Measurements from ENCODE around the gene TNFAIP2. TPM values are rescaled to one million over a fixed set of nuclear protein-coding genes. Genes with fewer than 3 reads are reported as not detected.

Gene TNFAIP2
- total RNA-seq, 1 donor from 2014 or later: 5.3 TPM

DNA sequence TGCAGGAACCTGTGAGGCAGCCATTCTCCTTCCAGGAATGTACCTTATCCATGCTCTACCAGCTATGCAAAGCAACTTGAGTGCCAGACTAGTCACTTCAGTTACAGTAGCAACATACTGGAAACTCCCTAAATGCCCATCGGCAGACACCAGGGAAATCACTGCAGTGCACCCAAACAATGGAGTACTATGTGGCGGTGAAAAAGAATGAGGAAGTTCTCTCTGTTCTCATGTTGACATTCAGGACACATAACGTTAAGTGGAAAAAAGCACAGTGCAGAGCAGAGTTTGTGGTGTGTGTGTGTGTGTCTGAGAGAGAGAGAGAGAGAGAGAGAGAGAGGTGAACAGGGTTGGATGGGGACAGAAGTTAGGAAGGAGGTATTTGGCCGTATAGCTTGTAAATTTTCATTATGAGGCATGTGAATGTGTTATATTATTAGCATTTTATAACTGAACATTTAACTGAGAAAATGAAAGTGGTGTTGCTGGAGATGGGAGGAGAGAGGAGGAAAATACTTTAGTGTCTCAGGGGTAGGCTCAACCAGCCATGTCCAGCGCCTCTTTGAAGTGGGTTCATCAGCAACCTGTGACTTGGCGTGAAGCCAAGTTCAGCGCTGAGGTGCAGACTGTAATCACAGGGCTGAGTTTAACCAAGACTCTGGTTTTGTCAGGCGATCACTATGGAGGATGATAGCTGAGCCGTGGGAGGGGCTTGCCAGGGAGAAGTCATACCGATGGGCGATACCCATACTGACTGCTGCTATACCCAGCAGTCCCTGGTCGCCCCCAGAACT lies 17.3 kb downstream of the TNFAIP2 start:
- peaks cover 31% of the 10 kb centered on the region for H3K4me1 Mint-ChIP-seq
- H3K4me3 Mint-ChIP-seq: no peak overlapping the region

DNA sequence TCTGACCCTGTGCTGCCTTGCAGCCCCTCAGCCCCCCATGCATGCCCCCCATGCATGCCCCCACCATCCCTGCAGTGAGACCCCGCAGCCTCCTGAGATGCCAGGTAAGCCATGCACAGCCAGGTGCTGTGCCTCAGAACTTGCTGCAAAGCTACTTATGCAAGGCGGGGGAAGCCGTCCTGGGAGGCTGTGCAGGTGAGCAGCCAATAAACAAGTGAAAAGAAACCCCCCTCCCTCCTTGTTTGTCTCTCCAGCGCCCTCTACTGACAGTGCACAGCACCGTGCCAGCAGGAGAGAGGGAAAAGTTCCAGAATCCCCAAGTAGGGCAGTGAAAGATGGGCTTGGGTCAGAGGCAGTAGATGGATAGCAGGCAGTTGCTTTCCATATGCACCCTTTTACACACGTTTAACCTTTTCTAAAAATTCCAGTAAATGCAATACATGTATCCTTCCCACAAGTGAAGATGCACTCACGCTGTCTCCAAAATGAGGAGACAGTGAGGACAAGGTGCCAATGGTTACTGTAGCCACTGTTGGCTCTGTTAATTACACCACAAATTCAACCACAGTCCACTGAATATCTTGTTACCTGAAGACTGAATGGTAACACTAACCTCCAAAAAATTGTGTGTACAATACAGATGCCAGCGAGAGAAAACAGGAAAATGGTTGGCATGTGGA lies 18.0 kb downstream of the TNFAIP2 start:
- Histone ChIP-seq H3K36me3 (no peaks in the 10 kb centered on the region), H3K9ac (no peak overlapping the region), H3F3A (ENCODE audit: low read depth) (peaks cover 9% of the 10 kb centered on the region), H3K9me3 (ENCODE audit: low read depth) (no peaks in the 10 kb centered on the region), H3K4me1 (peaks cover 11% of the 10 kb centered on the region), H3K27me3 (peaks cover 24% of the 10 kb centered on the region), H3K79me2 (ENCODE audit: low read depth) (no peaks in the 10 kb centered on the region), H3K4me2 (no peak overlapping the region), H3K4me3 (no peak overlapping the region), H3K27ac (no peak overlapping the region), H2AFZ (replicated peaks) (no peak overlapping the region), H4K20me1 (ENCODE audit: low read depth) (no peaks in the 10 kb centered on the region)
- Mint-ChIP-seq H3K27ac (no peak overlapping the region), H3K4me3 (no peak overlapping the region), H3K4me1 (peaks cover 31% of the 10 kb centered on the region), H3K27me3 (ENCODE audit: insufficient read depth, low read depth) (peaks cover 21% of the 10 kb centered on the region), H3K36me3 (no peaks in the 10 kb centered on the region), H3K9me3 (no peaks in the 10 kb centered on the region)
- peak; percentile 73 for DNase-seq (ENCODE audit: low spot score)
- no peak for TF ChIP-seq EZH2 (IDR thresholded peaks at IDR 0.05)
- TF ChIP-seq, protein P1, sequence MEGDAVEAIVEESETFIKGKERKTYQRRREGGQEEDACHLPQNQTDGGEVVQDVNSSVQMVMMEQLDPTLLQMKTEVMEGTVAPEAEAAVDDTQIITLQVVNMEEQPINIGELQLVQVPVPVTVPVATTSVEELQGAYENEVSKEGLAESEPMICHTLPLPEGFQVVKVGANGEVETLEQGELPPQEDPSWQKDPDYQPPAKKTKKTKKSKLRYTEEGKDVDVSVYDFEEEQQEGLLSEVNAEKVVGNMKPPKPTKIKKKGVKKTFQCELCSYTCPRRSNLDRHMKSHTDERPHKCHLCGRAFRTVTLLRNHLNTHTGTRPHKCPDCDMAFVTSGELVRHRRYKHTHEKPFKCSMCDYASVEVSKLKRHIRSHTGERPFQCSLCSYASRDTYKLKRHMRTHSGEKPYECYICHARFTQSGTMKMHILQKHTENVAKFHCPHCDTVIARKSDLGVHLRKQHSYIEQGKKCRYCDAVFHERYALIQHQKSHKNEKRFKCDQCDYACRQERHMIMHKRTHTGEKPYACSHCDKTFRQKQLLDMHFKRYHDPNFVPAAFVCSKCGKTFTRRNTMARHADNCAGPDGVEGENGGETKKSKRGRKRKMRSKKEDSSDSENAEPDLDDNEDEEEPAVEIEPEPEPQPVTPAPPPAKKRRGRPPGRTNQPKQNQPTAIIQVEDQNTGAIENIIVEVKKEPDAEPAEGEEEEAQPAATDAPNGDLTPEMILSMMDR (IDR thresholded peaks at IDR 0.05): peak; percentile 67
- TF ChIP-seq EZH2phosphoT487 (IDR thresholded peaks at IDR 0.05): no peak

More for the DNA sequence above, 17.3 kb downstream of the TNFAIP2 start:
- H3K4me1 ChIP-seq: peaks cover 11% of the 10 kb centered on the region
- H3K27me3 ChIP-seq: peaks cover 24% of the 10 kb centered on the region
- TF ChIP-seq EZH2 (IDR thresholded peaks at IDR 0.05) (no peak), EZH2phosphoT487 (IDR thresholded peaks at IDR 0.05) (no peak)
- TF ChIP-seq, protein P1 (IDR thresholded peaks at IDR 0.05): no peak
- no peaks in the 10 kb centered on the region for H3K36me3 Mint-ChIP-seq
- peaks cover 22% of the 10 kb centered on the region for H3K27me3 Mint-ChIP-seq (ENCODE audit: insufficient read depth, low read depth)
- no peaks in the 10 kb centered on the region for H3K36me3 ChIP-seq
- H3K27ac Mint-ChIP-seq: no peak overlapping the region
- H3K4me2 ChIP-seq: no peak overlapping the region
- no peaks in the 10 kb centered on the region for H3K79me2 ChIP-seq (ENCODE audit: low read depth)
- H3K9me3 ChIP-seq (ENCODE audit: low read depth): no peaks in the 10 kb centered on the region
- H3K9me3 Mint-ChIP-seq: no peaks in the 10 kb centered on the region
- H2AFZ ChIP-seq (replicated peaks): no peak overlapping the region
- no peaks in the 10 kb centered on the region for H4K20me1 ChIP-seq (ENCODE audit: low read depth)
- no peak for DNase-seq (ENCODE audit: low spot score)
- no peak overlapping the region for H3K4me3 ChIP-seq
- no peak overlapping the region for H3K9ac ChIP-seq
- H3K27ac ChIP-seq: no peak overlapping the region
- H3F3A ChIP-seq (ENCODE audit: low read depth): peaks cover 9% of the 10 kb centered on the region

DNA sequence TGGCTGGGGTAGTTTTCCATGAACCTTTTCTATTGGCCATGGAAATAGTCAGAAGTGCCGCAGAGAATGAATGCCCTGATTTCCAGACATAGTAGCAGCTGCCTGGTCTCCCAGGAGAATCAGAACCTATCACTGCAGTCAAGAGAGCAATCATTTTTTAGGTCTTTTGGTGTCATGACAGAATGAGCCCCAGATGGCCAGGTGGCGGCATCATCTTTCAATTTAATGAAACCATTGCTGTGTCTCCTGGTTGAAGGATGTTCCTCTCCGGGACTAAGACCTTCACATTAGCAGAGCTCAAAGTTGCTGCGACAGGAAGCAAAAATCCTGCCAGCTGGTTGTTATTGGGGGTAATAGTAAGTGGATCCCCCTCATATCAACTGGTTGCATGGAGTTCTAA lies 18.8 kb downstream of the TNFAIP2 start:
- no peaks in the 10 kb centered on the region for H3K9me3 ChIP-seq (ENCODE audit: low read depth)
- H3K36me3 ChIP-seq: no peaks in the 10 kb centered on the region
- peaks cover 9% of the 10 kb centered on the region for H3F3A ChIP-seq (ENCODE audit: low read depth)
- no peak overlapping the region for H2AFZ ChIP-seq (replicated peaks)
- H3K27ac Mint-ChIP-seq: no peak overlapping the region
- H3K4me1 ChIP-seq: peaks cover 11% of the 10 kb centered on the region
- H3K4me1 Mint-ChIP-seq: peaks cover 26% of the 10 kb centered on the region
- H3K36me3 Mint-ChIP-seq: no peaks in the 10 kb centered on the region
- no peak overlapping the region for H3K4me2 ChIP-seq
- no peak overlapping the region for H3K27ac ChIP-seq
- H3K9ac ChIP-seq: no peak overlapping the region
- H3K4me3 Mint-ChIP-seq: no peak overlapping the region
- TF ChIP-seq EZH2phosphoT487 (IDR thresholded peaks at IDR 0.05) (no peak), EZH2 (IDR thresholded peaks at IDR 0.05) (no peak)
- TF ChIP-seq, protein P1 (IDR thresholded peaks at IDR 0.05): no peak
- no peak for DNase-seq (ENCODE audit: low spot score)
- no peaks in the 10 kb centered on the region for H3K79me2 ChIP-seq (ENCODE audit: low read depth)
- no peaks in the 10 kb centered on the region for H3K9me3 Mint-ChIP-seq
- H3K27me3 ChIP-seq: peaks cover 24% of the 10 kb centered on the region
- no peaks in the 10 kb centered on the region for H4K20me1 ChIP-seq (ENCODE audit: low read depth)
- no peak overlapping the region for H3K4me3 ChIP-seq
- peaks cover 21% of the 10 kb centered on the region for H3K27me3 Mint-ChIP-seq (ENCODE audit: insufficient read depth, low read depth)

All from neural progenitor cell (in vitro differentiated cells).